ENCODE measurements around the gene FMN1.

FMN1 gene

GRCh38 chr15:32994810-32995424 is 199.6 kb downstream of the FMN1 start:
- peak; percentile 37; the same call in 1 of the 2 replicates for TF ChIP-seq CTCF (IDR thresholded peaks at IDR 0.05; ENCODE audit: low read depth, low read length)
- no peak overlapping the region for H3K4me3 ChIP-seq (ENCODE audit: low read depth, low read length)

GRCh38 chr15:32993285-32993684 is 201.2 kb downstream of the FMN1 start:
- TF ChIP-seq CTCF (IDR thresholded peaks at IDR 0.05; ENCODE audit: low read depth, low read length), result no peak
- no peak overlapping the region for H3K4me3 ChIP-seq (ENCODE audit: low read depth, low read length)

GRCh38 chr15:32991619-32992111 is 202.8 kb downstream of the FMN1 start:
- H3K4me3 ChIP-seq (ENCODE audit: low read depth, low read length), result no peak overlapping the region
- no peak for TF ChIP-seq CTCF (IDR thresholded peaks at IDR 0.05; ENCODE audit: low read depth, low read length)

GRCh38 chr15:32990071-32990470 is 204.4 kb downstream of the FMN1 start:
- TF ChIP-seq CTCF (IDR thresholded peaks at IDR 0.05; ENCODE audit: low read depth, low read length), result no peak

GRCh38 chr15:32987067-32987466 is 207.4 kb downstream of the FMN1 start:
- no peak overlapping the region for H3K4me3 ChIP-seq (ENCODE audit: low read depth, low read length)
- TF ChIP-seq CTCF (IDR thresholded peaks at IDR 0.05; ENCODE audit: low read depth, low read length), result no peak

More at GRCh38 chr15:32990071-32990470, 204.4 kb downstream of the FMN1 start:
- H3K4me3 ChIP-seq (ENCODE audit: low read depth, low read length), result no peak overlapping the region

GRCh38 chr15:32986147-32986546 is 208.4 kb downstream of the FMN1 start:
- no peak for TF ChIP-seq CTCF (IDR thresholded peaks at IDR 0.05; ENCODE audit: low read depth, low read length)
- H3K4me3 ChIP-seq (ENCODE audit: low read depth, low read length), result no peak overlapping the region

- H3K4me3 ChIP-seq (ENCODE audit: low read depth, low read length), result no peak overlapping the region
- no peak for TF ChIP-seq CTCF (IDR thresholded peaks at IDR 0.05; ENCODE audit: low read depth, low read length)
Observed at GRCh38 chr15:32983679-32984078, 210.8 kb downstream of the FMN1 start.

Data from WI38 (cell line).